ENCODE results near the gene FIGNL2. TPM values are rescaled to one million over a fixed set of nuclear protein-coding genes. Genes with fewer than 3 reads are reported as not detected.
"Not testable (repeated sequence)": the region's sequence is repeated elsewhere in the genome, so short reads cannot be mapped to it uniquely, and the experiment has no call there.

The FIGNL2 gene
- total RNA-seq (2014; rRNA removed; shearing (Covaris generic)): 0.26 and 0.29 TPM in 2 replicates

- no peak for DNase-seq (ENCODE audit: low spot score)
Measured at GRCh38 chr12:51848326-51848727, at the start of gene FIGNL2. Gene FIGNL2, minus strand, starts transcription at chr12:51848718. Its CDS starts 26,305 bp downstream, at chr12:51822413.

- DNase-seq (ENCODE audit: low spot score): no peak
Measured at GRCh38 chr12:51897181-51897580, 48.7 kb upstream of the FIGNL2 start.

GRCh38 chr12:51896236-51896635, 47.7 kb upstream of the FIGNL2 start:
- DNase-seq (ENCODE audit: low spot score): no peak

- no peak for DNase-seq (ENCODE audit: low spot score)
Measured at GRCh38 chr12:51895378-51896135, 47.0 kb upstream of the FIGNL2 start.

GRCh38 chr12:51893786-51894185, 45.3 kb upstream of the FIGNL2 start:
- no peak for DNase-seq (ENCODE audit: low spot score)

GRCh38 chr12:51891843-51892242, 43.3 kb upstream of the FIGNL2 start:
- peak; percentile 21 for DNase-seq (ENCODE audit: low spot score)

GRCh38 chr12:51890511-51891171, 42.1 kb upstream of the FIGNL2 start:
- no peak for DNase-seq (ENCODE audit: low spot score)

GRCh38 chr12:51890133-51890464, 41.6 kb upstream of the FIGNL2 start:
- no peak for DNase-seq (ENCODE audit: low spot score)

GRCh38 chr12:51889216-51890132, 41.0 kb upstream of the FIGNL2 start:
- DNase-seq (ENCODE audit: low spot score): no peak

- DNase-seq (ENCODE audit: low spot score): no peak
Measured at GRCh38 chr12:51888316-51889215, 40.0 kb upstream of the FIGNL2 start.

GRCh38 chr12:51887476-51888315, 39.2 kb upstream of the FIGNL2 start, which contains the start of gene ANKRD33:
Gene ANKRD33, plus strand, starts transcription at chr12:51888103. Its CDS starts 84 bp downstream, at chr12:51888187.
- DNase-seq (ENCODE audit: low spot score): no peak

- peak; percentile 94 for DNase-seq (ENCODE audit: low spot score)
Measured at GRCh38 chr12:51886021-51886710, 37.6 kb upstream of the FIGNL2 start.

GRCh38 chr12:51885294-51886020, 36.9 kb upstream of the FIGNL2 start:
- DNase-seq (ENCODE audit: low spot score): not testable (repeated sequence)

- peak; percentile 95 for DNase-seq (ENCODE audit: low spot score)
Measured at GRCh38 chr12:51884676-51885229, 36.2 kb upstream of the FIGNL2 start.

- no peak for DNase-seq (ENCODE audit: low spot score)
Measured at GRCh38 chr12:51883998-51884675, 35.6 kb upstream of the FIGNL2 start.

- DNase-seq (ENCODE audit: low spot score): no peak
Measured at GRCh38 chr12:51883295-51883694, 34.8 kb upstream of the FIGNL2 start.

- DNase-seq (ENCODE audit: low spot score): no peak
Measured at GRCh38 chr12:51879102-51879501, 30.6 kb upstream of the FIGNL2 start.

- no peak for DNase-seq (ENCODE audit: low spot score)
Measured at GRCh38 chr12:51874486-51874885, 26.0 kb upstream of the FIGNL2 start.

Measured in A172 (cell line).